SU-DHL-6 (cell line): ENCODE results near the gene TMEM237.

Experiments
- H2AFZ ChIP-seq: fragments of 200-600 bp; sonication (generic); 2 replicates; pipeline ENCODE4 v1.6.1; 2014; ENCODE audit warnings: low read depth, mild to moderate bottlenecking, moderate library complexity, mixed read lengths, antibody characterized with exemption, low read length; ENCODE audit not compliant: severe bottlenecking
- H3F3A ChIP-seq: fragments of 200-600 bp; shearing (Covaris generic); 2 replicates; pipeline ENCODE4 v1.6.0; 2016; ENCODE audit warnings: antibody characterized with exemption, mild to moderate bottlenecking; ENCODE audit not compliant: insufficient read depth
- H3K27ac ChIP-seq: fragments of 200-600 bp; sonication (generic); 2 replicates; pipeline ENCODE4 v1.5.1; 2016; ENCODE audit warnings: low read depth, mild to moderate bottlenecking, low read length, moderate library complexity, mixed read lengths
- H3K27me3 ChIP-seq: fragments of 200-600 bp; sonication (generic), shearing (Covaris generic); 2 replicates; pipeline ENCODE4 v1.6.0; 2014; ENCODE audit warnings: mild to moderate bottlenecking, low read length
- H3K36me3 ChIP-seq: fragments of 200-600 bp; sonication (generic); 2 replicates; pipeline ENCODE4 v1.6.1; 2014; ENCODE audit warnings: mild to moderate bottlenecking, low read length, mixed read lengths
- H3K4me2 ChIP-seq: fragments of 300-600, 200-600 bp; shearing (Covaris generic), sonication (generic); 2 replicates; pipeline ENCODE4 v1.6.0; 2014; ENCODE audit warnings: low read length, low read depth, mild to moderate bottlenecking; ENCODE audit not compliant: poor library complexity, severe bottlenecking
- H3K4me3 ChIP-seq: fragments of 200-600 bp; sonication (generic); 2 replicates; pipeline ENCODE4 v1.5.1; 2014; ENCODE audit warnings: antibody characterized with exemption, low read length, mild to moderate bottlenecking, mixed read lengths; ENCODE audit not compliant: insufficient read depth, poor library complexity, severe bottlenecking
- H3K79me2 ChIP-seq: fragments of 200-600 bp; sonication (generic); 2 replicates; pipeline ENCODE4 v1.6.1; 2014; ENCODE audit warnings: mild to moderate bottlenecking, low read length, moderate library complexity; ENCODE audit not compliant: insufficient read depth
- H3K9ac ChIP-seq: fragments of 200-600 bp; sonication (generic); 2 replicates; pipeline ENCODE4 v1.7.0; 2014; ENCODE audit warnings: mild to moderate bottlenecking, low read length
- H3K9me2 ChIP-seq: fragments of 200-600 bp; sonication (generic); replicated peaks from 2 replicates; pipeline ENCODE4 v1.6.1; 2014; ENCODE audit warnings: low read length; ENCODE audit not compliant: insufficient read depth
- H3K9me3 ChIP-seq: fragments of 200-600 bp; sonication (generic); 2 replicates; pipeline ENCODE4 v1.6.1; 2014; ENCODE audit warnings: low read length, mixed read lengths; ENCODE audit not compliant: insufficient read depth
- H4K20me1 ChIP-seq: fragments of 200-600 bp; sonication (generic); 2 replicates; pipeline ENCODE4 v1.6.1; 2014; ENCODE audit warnings: low read depth, mild to moderate bottlenecking, antibody characterized with exemption, low read length, moderate library complexity, mixed read lengths
- CTCF ChIP-seq: fragments of 200-600 bp; sonication (generic); IDR thresholded peaks from one replicate; pipeline ENCODE4 v1.5.1; 2017; ENCODE audit warnings: antibody characterized with exemption, mild to moderate bottlenecking, low read length, moderate library complexity; ENCODE audit not compliant: insufficient read depth, poor library complexity, severe bottlenecking
- EZH2phosphoT487 ChIP-seq: fragments of 200-600 bp; sonication (generic), shearing (Covaris generic); conservative IDR thresholded peaks from 2 replicates; pipeline ENCODE4 v1.6.1; 2018; ENCODE audit warnings: mild to moderate bottlenecking, antibody characterized with exemption, low read length, moderate library complexity, mixed read lengths

The TMEM237 gene

DNA sequence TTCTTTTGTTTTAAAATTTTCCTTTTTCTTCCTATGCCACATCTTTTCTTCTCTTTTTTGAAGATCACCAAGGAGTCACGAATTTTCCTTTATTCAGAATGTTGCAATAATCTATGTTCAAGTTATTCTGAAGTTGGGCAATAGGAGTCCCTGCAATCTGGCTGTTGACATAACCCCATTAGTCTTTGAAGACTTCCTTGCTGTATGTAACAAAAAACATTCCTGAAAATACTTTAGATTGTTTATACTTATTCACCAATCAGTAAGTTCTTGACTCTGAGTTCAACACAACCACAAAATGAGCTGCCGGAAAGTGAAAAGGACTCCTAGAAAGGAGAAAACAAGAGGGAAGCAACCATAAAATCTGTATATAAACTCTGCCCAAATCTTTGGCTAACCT is 62.8 kb downstream of the TMEM237 start:
- TF ChIP-seq EZH2phosphoT487 (no peak), CTCF (no peak)
- no peak overlapping the region for H3K4me3 ChIP-seq
- no peaks in the 10 kb centered on the region for H3K9me2 ChIP-seq
- H4K20me1 ChIP-seq = no peaks in the 10 kb centered on the region
- H3F3A ChIP-seq = no peaks in the 10 kb centered on the region
- H3K27me3 ChIP-seq = no peaks in the 10 kb centered on the region
- no peaks in the 10 kb centered on the region for H3K36me3 ChIP-seq
- no peak overlapping the region for H2AFZ ChIP-seq
- H3K4me2 ChIP-seq = no peak overlapping the region
- H3K9me3 ChIP-seq = no peaks in the 10 kb centered on the region
- H3K9ac ChIP-seq = no peak overlapping the region
- no peak overlapping the region for H3K27ac ChIP-seq
- no peaks in the 10 kb centered on the region for H3K79me2 ChIP-seq

- Histone ChIP-seq H3K9me2 (no peaks in the 10 kb centered on the region), H3K9ac (no peak overlapping the region), H3F3A (no peaks in the 10 kb centered on the region), H3K4me2 (no peak overlapping the region), H2AFZ (no peak overlapping the region), H3K4me3 (no peak overlapping the region), H3K9me3 (no peaks in the 10 kb centered on the region), H3K27me3 (no peaks in the 10 kb centered on the region), H3K27ac (no peak overlapping the region), H4K20me1 (no peaks in the 10 kb centered on the region), H3K36me3 (no peaks in the 10 kb centered on the region), H3K79me2 (no peaks in the 10 kb centered on the region)
- TF ChIP-seq EZH2phosphoT487 (no peak), CTCF (no peak)
Observed at GRCh38 chr2:201579536-201579935, 63.8 kb downstream of the TMEM237 start.

GRCh38 chr2:201575971-201576370 is 67.3 kb downstream of the TMEM237 start:
- no peaks in the 10 kb centered on the region for H3K9me3 ChIP-seq
- H4K20me1 ChIP-seq = no peaks in the 10 kb centered on the region
- H3K9ac ChIP-seq = no peak overlapping the region
- no peak overlapping the region for H3K27ac ChIP-seq
- H3F3A ChIP-seq = no peaks in the 10 kb centered on the region
- H3K36me3 ChIP-seq = no peaks in the 10 kb centered on the region
- no peaks in the 10 kb centered on the region for H3K79me2 ChIP-seq
- H3K4me2 ChIP-seq = no peak overlapping the region
- H2AFZ ChIP-seq = no peak overlapping the region
- no peaks in the 10 kb centered on the region for H3K27me3 ChIP-seq
- H3K9me2 ChIP-seq = no peaks in the 10 kb centered on the region
- TF ChIP-seq EZH2phosphoT487 (no peak), CTCF (no peak)
- H3K4me3 ChIP-seq = no peak overlapping the region

- no peaks in the 10 kb centered on the region for H3K9me2 ChIP-seq
- no peak overlapping the region for H3K4me2 ChIP-seq
- TF ChIP-seq CTCF (no peak), EZH2phosphoT487 (no peak)
- no peak overlapping the region for H2AFZ ChIP-seq
- no peak overlapping the region for H3K9ac ChIP-seq
- H3F3A ChIP-seq = no peaks in the 10 kb centered on the region
- no peaks in the 10 kb centered on the region for H3K36me3 ChIP-seq
- H3K27ac ChIP-seq = no peak overlapping the region
- no peaks in the 10 kb centered on the region for H3K79me2 ChIP-seq
- H4K20me1 ChIP-seq = no peaks in the 10 kb centered on the region
- H3K4me3 ChIP-seq = no peak overlapping the region
- H3K9me3 ChIP-seq = no peaks in the 10 kb centered on the region
- no peaks in the 10 kb centered on the region for H3K27me3 ChIP-seq
Observed at GRCh38 chr2:201574766-201575165, 68.5 kb downstream of the TMEM237 start.
